ENCODE measurements around the gene IDUA. TPM values are rescaled to one million over a fixed set of nuclear protein-coding genes. Genes with fewer than 3 reads are reported as not detected.

IDUA gene
- total RNA-seq, 2 donors from 2014 or later = 22.4 to 25.6 TPM

- TF ChIP-seq CTCF (conservative IDR thresholded peaks at IDR 0.05) = no peak
- no peaks in the 10 kb centered on the region for H3K27me3 Mint-ChIP-seq (ENCODE audit: insufficient read depth)
- DNase-seq = no peak
- Histone ChIP-seq H3K4me3 (ENCODE audit: low read length) (no peak overlapping the region), H3K9me3 (ENCODE audit: control insufficient read depth, low read length) (no peaks in the 10 kb centered on the region), H3K27me3 (ENCODE audit: control insufficient read depth, insufficient read depth, low read length, poor library complexity, severe bottlenecking) (no peaks in the 10 kb centered on the region), H3K27ac (ENCODE audit: low read depth, low read length) (no peak overlapping the region), H3K9ac (ENCODE audit: extremely low read depth, low read length, poor library complexity, severe bottlenecking) (no peak overlapping the region), H3K36me3 (ENCODE audit: control insufficient read depth, insufficient read depth, low read length) (peaks cover 13% of the 10 kb centered on the region), H3K4me1 (ENCODE audit: control insufficient read depth, insufficient read depth, low read length) (peaks cover 15% of the 10 kb centered on the region)
- no peak overlapping the region for H3K4me3 Mint-ChIP-seq
- no peaks in the 10 kb centered on the region for H3K9me3 Mint-ChIP-seq
- no peak overlapping the region for H3K27ac Mint-ChIP-seq
- peaks cover 12% of the 10 kb centered on the region for H3K4me1 Mint-ChIP-seq
- WGBS, 2 experiments (ENCODE audit: insufficient coverage in 1 of 2, insufficient read length in 1 of 2) = 93 to 95% methylated on average over 14 to 19 of the region's 19 CpGs
- H3K36me3 Mint-ChIP-seq (ENCODE audit: low read depth) = peaks cover 20% of the 10 kb centered on the region
These were observed 34.7 kb downstream of the IDUA start for GRCh38 chr4:1021386-1022050.

- DNase-seq = no peak
- no peak overlapping the region for H3K4me3 Mint-ChIP-seq
- peaks cover 22% of the 10 kb centered on the region for H3K36me3 Mint-ChIP-seq (ENCODE audit: low read depth)
- Histone ChIP-seq H3K9me3 (ENCODE audit: control insufficient read depth, low read length) (no peaks in the 10 kb centered on the region), H3K4me3 (ENCODE audit: low read length) (no peak overlapping the region), H3K4me1 (ENCODE audit: control insufficient read depth, insufficient read depth, low read length) (peaks cover 15% of the 10 kb centered on the region), H3K36me3 (ENCODE audit: control insufficient read depth, insufficient read depth, low read length) (peaks cover 13% of the 10 kb centered on the region), H3K9ac (ENCODE audit: extremely low read depth, low read length, poor library complexity, severe bottlenecking) (no peak overlapping the region), H3K27me3 (ENCODE audit: control insufficient read depth, insufficient read depth, low read length, poor library complexity, severe bottlenecking) (no peaks in the 10 kb centered on the region), H3K27ac (ENCODE audit: low read depth, low read length) (no peak overlapping the region)
- 95 to 98% methylated on average over 33 to 46 of the region's 46 CpGs for WGBS, 2 experiments (ENCODE audit: insufficient coverage in 1 of 2, insufficient read length in 1 of 2)
- H3K9me3 Mint-ChIP-seq = no peaks in the 10 kb centered on the region
- H3K27ac Mint-ChIP-seq = no peak overlapping the region
- peaks cover 12% of the 10 kb centered on the region for H3K4me1 Mint-ChIP-seq
- no peaks in the 10 kb centered on the region for H3K27me3 Mint-ChIP-seq (ENCODE audit: insufficient read depth)
- TF ChIP-seq CTCF (conservative IDR thresholded peaks at IDR 0.05) = no peak
These were observed 35.4 kb downstream of the IDUA start for GRCh38 chr4:1022051-1022738.

GRCh38 chr4:1022739-1023066 is 35.9 kb downstream of the IDUA start:
- no peak for DNase-seq
- Histone ChIP-seq H3K9ac (ENCODE audit: extremely low read depth, low read length, poor library complexity, severe bottlenecking) (no peak overlapping the region), H3K36me3 (ENCODE audit: control insufficient read depth, insufficient read depth, low read length) (peaks cover 13% of the 10 kb centered on the region), H3K4me3 (ENCODE audit: low read length) (no peak overlapping the region), H3K9me3 (ENCODE audit: control insufficient read depth, low read length) (no peaks in the 10 kb centered on the region), H3K4me1 (ENCODE audit: control insufficient read depth, insufficient read depth, low read length) (peaks cover 15% of the 10 kb centered on the region), H3K27me3 (ENCODE audit: control insufficient read depth, insufficient read depth, low read length, poor library complexity, severe bottlenecking) (no peaks in the 10 kb centered on the region), H3K27ac (ENCODE audit: low read depth, low read length) (no peak overlapping the region)
- Mint-ChIP-seq H3K4me3 (no peak overlapping the region), H3K36me3 (ENCODE audit: low read depth) (peaks cover 22% of the 10 kb centered on the region), H3K27ac (no peak overlapping the region), H3K27me3 (ENCODE audit: insufficient read depth) (no peaks in the 10 kb centered on the region), H3K9me3 (no peaks in the 10 kb centered on the region), H3K4me1 (peaks cover 12% of the 10 kb centered on the region)
- 90 to 92% methylated on average over 17 to 19 of the region's 19 CpGs for WGBS, 2 experiments (ENCODE audit: insufficient coverage in 1 of 2, insufficient read length in 1 of 2)
- no peak for TF ChIP-seq CTCF (conservative IDR thresholded peaks at IDR 0.05)
